ENCODE results near the gene RNPEPL1. TPM values are rescaled to one million over a fixed set of nuclear protein-coding genes. Genes with fewer than 3 reads are reported as not detected.
A peak's percentile ranks its signal among the peaks of the same experiment; 100 is the strongest.

RNPEPL1 gene
- total RNA-seq, 1 experiment from 2014 or later = 28.4 TPM

GRCh38 chr2:240565333-240566202 lies 2.7 kb upstream of the RNPEPL1 start:
- Histone ChIP-seq H3K9me3 (ENCODE audit: low read length) (no peaks in the 10 kb centered on the region), H3K4me1 (ENCODE audit: low read length) (peaks cover 60% of the 10 kb centered on the region), H3K27ac (ENCODE audit: low read length) (peak overlapping the region; percentile 81), H3K9ac (ENCODE audit: low read length) (peak overlapping the region; percentile 84), H3K36me3 (ENCODE audit: insufficient read depth, low read length) (peaks cover 4% of the 10 kb centered on the region; the same call in 1 of the 2 replicates), H2AFZ (ENCODE audit: low read length) (0 out of 2 replicates have a peak overlapping the region, but pooled peaks have one; percentile 1), H3K4me2 (ENCODE audit: low read depth, low read length, poor library complexity, severe bottlenecking) (peak overlapping the region; percentile 80), H3K4me3 (ENCODE audit: low read length) (peak overlapping the region; percentile 66), H3K9me2 (replicated peaks; ENCODE audit: insufficient read depth, low read length) (no peaks in the 10 kb centered on the region), H3K27me3 (ENCODE audit: low read length) (no peaks in the 10 kb centered on the region), H3K79me2 (ENCODE audit: low read length) (peaks cover 38% of the 10 kb centered on the region), H4K20me1 (ENCODE audit: insufficient read depth, low read depth, low read length) (no peaks in the 10 kb centered on the region)
- DNase-seq = peak; percentile 84

GRCh38 chr2:240566203-240567136 lies 1.8 kb upstream of the RNPEPL1 start:
- DNase-seq = peak; percentile 97
- peaks cover 44% of the 10 kb centered on the region for H3K79me2 ChIP-seq (ENCODE audit: low read length)
- H3K27ac ChIP-seq (ENCODE audit: low read length) = peak overlapping the region; percentile 81
- peak overlapping the region; percentile 91 for H3K9ac ChIP-seq (ENCODE audit: low read length)
- H2AFZ ChIP-seq (ENCODE audit: low read length) = 0 out of 2 replicates have a peak overlapping the region, but pooled peaks have one; percentile 1
- peaks cover 4% of the 10 kb centered on the region; the same call in 1 of the 2 replicates for H3K36me3 ChIP-seq (ENCODE audit: insufficient read depth, low read length)
- peak overlapping the region; percentile 80 for H3K4me2 ChIP-seq (ENCODE audit: low read depth, low read length, poor library complexity, severe bottlenecking)
- no peaks in the 10 kb centered on the region; the same call in 1 of the 2 replicates for H4K20me1 ChIP-seq (ENCODE audit: insufficient read depth, low read depth, low read length)
- H3K4me1 ChIP-seq (ENCODE audit: low read length) = peaks cover 61% of the 10 kb centered on the region
- H3K9me2 ChIP-seq (replicated peaks; ENCODE audit: insufficient read depth, low read length) = no peaks in the 10 kb centered on the region
- peak overlapping the region; percentile 95 for H3K4me3 ChIP-seq (ENCODE audit: low read length)
- no peaks in the 10 kb centered on the region for H3K27me3 ChIP-seq (ENCODE audit: low read length)
- no peaks in the 10 kb centered on the region for H3K9me3 ChIP-seq (ENCODE audit: low read length)

DNA sequence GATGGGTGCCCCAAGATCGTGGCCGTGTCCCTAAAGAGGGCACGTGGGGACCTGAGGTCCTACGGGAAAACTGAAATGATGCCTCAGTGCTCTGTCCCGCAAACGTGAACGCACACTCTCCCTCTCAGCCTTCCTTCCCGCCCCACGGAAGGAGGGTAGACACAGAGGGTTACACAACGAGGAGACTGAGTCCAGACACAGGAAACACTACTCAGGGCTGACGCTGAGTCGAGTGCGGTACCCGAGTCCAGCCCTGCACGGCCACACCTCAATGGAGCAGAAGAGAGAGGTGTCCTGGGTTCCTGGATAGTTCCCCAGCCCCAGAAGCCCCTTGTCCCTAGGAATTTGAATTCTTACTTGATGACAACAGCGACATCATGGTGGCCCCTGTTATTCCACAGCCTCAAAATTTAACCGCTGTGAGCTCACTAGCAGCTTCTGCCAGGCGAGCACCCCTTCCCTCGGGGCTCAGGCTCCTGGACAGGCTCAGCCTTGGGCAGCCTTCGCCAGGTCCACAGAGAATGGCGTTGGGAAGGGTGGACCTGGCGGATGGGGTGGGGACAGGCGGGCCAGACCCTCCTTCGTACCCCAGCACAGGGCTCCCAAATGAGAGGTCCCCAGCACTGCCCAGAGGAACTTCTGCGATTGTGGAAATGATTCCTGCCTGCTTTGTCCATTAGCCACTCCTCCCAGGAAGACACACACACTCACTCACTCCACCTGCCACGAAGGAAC lies 980 bp upstream of the RNPEPL1 start:
- Histone ChIP-seq H2AFZ (ENCODE audit: low read length) (no peak overlapping the region), H3K9me2 (replicated peaks; ENCODE audit: insufficient read depth, low read length) (no peaks in the 10 kb centered on the region), H3K4me3 (ENCODE audit: low read length) (peak overlapping the region; percentile 95), H4K20me1 (ENCODE audit: insufficient read depth, low read depth, low read length) (no peaks in the 10 kb centered on the region; the same call in 1 of the 2 replicates), H3K9ac (ENCODE audit: low read length) (peak overlapping the region; percentile 91), H3K9me3 (ENCODE audit: low read length) (no peaks in the 10 kb centered on the region), H3K27ac (ENCODE audit: low read length) (peak overlapping the region; percentile 49), H3K79me2 (ENCODE audit: low read length) (peaks cover 43% of the 10 kb centered on the region), H3K4me2 (ENCODE audit: low read depth, low read length, poor library complexity, severe bottlenecking) (peak overlapping the region; percentile 73), H3K4me1 (ENCODE audit: low read length) (peaks cover 53% of the 10 kb centered on the region), H3K27me3 (ENCODE audit: low read length) (no peaks in the 10 kb centered on the region), H3K36me3 (ENCODE audit: insufficient read depth, low read length) (peaks cover 4% of the 10 kb centered on the region; the same call in 1 of the 2 replicates)
- DNase-seq = no peak

DNA sequence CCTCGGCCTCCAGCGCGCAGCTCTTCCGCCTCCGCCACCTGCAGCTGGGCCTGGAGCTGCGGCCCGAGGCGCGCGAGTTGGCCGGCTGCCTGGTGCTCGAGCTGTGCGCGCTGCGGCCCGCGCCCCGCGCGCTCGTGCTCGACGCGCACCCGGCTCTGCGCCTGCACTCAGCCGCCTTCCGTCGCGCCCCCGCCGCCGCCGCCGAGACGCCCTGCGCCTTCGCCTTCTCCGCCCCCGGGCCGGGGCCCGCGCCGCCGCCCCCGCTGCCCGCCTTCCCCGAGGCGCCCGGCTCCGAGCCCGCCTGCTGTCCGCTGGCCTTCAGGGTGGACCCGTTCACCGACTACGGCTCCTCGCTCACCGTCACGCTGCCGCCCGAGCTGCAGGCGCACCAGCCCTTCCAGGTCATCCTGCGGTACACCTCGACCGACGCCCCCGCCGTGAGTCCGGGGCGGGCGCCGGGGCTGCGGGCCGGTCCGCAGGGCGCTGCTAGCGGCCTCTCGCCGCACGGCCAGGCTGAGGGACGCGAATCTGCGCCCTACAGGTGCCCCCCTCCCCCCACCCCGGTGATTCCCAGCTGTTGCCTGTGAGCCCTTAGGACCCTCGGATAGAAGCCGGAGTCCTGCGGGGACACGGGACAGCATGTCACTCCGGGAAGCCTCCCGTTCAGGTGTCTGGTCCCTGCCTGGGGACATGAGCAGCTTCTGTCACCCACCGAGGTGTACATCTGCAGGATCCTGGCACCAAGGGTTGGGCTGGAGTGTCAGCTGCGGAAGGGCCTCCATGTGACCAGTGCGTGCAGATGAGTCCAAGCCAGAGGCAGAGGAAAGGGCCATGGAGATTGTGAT lies 616 bp downstream of the RNPEPL1 start:
- peak overlapping the region; percentile 58 for H3K27ac ChIP-seq (ENCODE audit: low read length)
- no peaks in the 10 kb centered on the region for H3K9me3 ChIP-seq (ENCODE audit: low read length)
- no peaks in the 10 kb centered on the region; the same call in 1 of the 2 replicates for H4K20me1 ChIP-seq (ENCODE audit: insufficient read depth, low read depth, low read length)
- H3K9me2 ChIP-seq (replicated peaks; ENCODE audit: insufficient read depth, low read length) = no peaks in the 10 kb centered on the region
- no peak overlapping the region for H2AFZ ChIP-seq (ENCODE audit: low read length)
- H3K36me3 ChIP-seq (ENCODE audit: insufficient read depth, low read length) = no peaks in the 10 kb centered on the region; the same call in 1 of the 2 replicates
- peak overlapping the region; percentile 99 for H3K4me3 ChIP-seq (ENCODE audit: low read length)
- H3K9ac ChIP-seq (ENCODE audit: low read length) = peak overlapping the region; percentile 96
- peak; percentile 91 for DNase-seq
- H3K79me2 ChIP-seq (ENCODE audit: low read length) = peaks cover 37% of the 10 kb centered on the region
- H3K4me1 ChIP-seq (ENCODE audit: low read length) = peaks cover 49% of the 10 kb centered on the region
- peak overlapping the region; percentile 96 for H3K4me2 ChIP-seq (ENCODE audit: low read depth, low read length, poor library complexity, severe bottlenecking)
- H3K27me3 ChIP-seq (ENCODE audit: low read length) = no peaks in the 10 kb centered on the region

GRCh38 chr2:240569523-240569997 lies 1.3 kb downstream of the RNPEPL1 start:
- H3K9me2 ChIP-seq (replicated peaks; ENCODE audit: insufficient read depth, low read length) = no peaks in the 10 kb centered on the region
- peak overlapping the region; percentile 99 for H3K4me3 ChIP-seq (ENCODE audit: low read length)
- no peaks in the 10 kb centered on the region for H3K9me3 ChIP-seq (ENCODE audit: low read length)
- no peak for DNase-seq
- peaks cover 37% of the 10 kb centered on the region for H3K79me2 ChIP-seq (ENCODE audit: low read length)
- H3K9ac ChIP-seq (ENCODE audit: low read length) = peak overlapping the region; percentile 96
- no peaks in the 10 kb centered on the region for H3K36me3 ChIP-seq (ENCODE audit: insufficient read depth, low read length)
- H3K27me3 ChIP-seq (ENCODE audit: low read length) = no peaks in the 10 kb centered on the region
- no peak overlapping the region for H3K27ac ChIP-seq (ENCODE audit: low read length)
- peak overlapping the region; percentile 96 for H3K4me2 ChIP-seq (ENCODE audit: low read depth, low read length, poor library complexity, severe bottlenecking)
- H4K20me1 ChIP-seq (ENCODE audit: insufficient read depth, low read depth, low read length) = no peaks in the 10 kb centered on the region; the same call in 1 of the 2 replicates
- no peak overlapping the region for H2AFZ ChIP-seq (ENCODE audit: low read length)
- H3K4me1 ChIP-seq (ENCODE audit: low read length) = peaks cover 49% of the 10 kb centered on the region

DNA sequence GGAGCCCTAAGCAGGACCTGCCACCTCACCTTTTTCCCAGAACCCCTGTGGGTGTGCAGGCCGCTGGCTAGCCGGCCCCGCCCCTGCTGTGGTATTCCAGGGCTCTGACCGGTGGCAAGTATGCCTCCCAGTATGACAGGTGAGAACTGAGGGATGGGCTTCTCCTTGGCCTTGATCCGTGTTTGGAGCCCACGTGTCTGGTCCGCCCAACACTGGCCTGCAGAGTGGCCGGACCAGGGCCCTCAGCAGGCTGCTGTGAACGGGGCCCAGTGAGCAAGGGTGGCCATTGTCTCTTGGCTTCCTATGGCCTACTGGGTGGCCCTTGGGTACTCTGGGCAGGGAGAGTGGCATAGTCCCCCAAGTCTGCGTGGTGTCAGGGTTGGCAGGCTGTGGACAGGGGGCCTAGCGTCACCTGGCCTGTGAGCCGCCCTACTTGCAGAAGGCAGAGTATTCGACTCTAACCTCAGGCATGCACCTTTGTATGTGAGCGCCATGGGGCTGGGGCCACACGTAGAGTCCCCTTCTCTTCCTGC lies 1.8 kb downstream of the RNPEPL1 start:
- Histone ChIP-seq H3K36me3 (ENCODE audit: insufficient read depth, low read length) (no peaks in the 10 kb centered on the region), H3K9ac (ENCODE audit: low read length) (peak overlapping the region; percentile 96), H3K4me3 (ENCODE audit: low read length) (peak overlapping the region; percentile 99; the same call in 1 of the 2 replicates), H4K20me1 (ENCODE audit: insufficient read depth, low read depth, low read length) (no peaks in the 10 kb centered on the region; the same call in 1 of the 2 replicates), H3K9me2 (replicated peaks; ENCODE audit: insufficient read depth, low read length) (no peaks in the 10 kb centered on the region), H3K4me2 (ENCODE audit: low read depth, low read length, poor library complexity, severe bottlenecking) (peak overlapping the region; percentile 96), H3K27me3 (ENCODE audit: low read length) (no peaks in the 10 kb centered on the region), H2AFZ (ENCODE audit: low read length) (no peak overlapping the region), H3K27ac (ENCODE audit: low read length) (no peak overlapping the region), H3K79me2 (ENCODE audit: low read length) (peaks cover 37% of the 10 kb centered on the region), H3K4me1 (ENCODE audit: low read length) (peaks cover 44% of the 10 kb centered on the region), H3K9me3 (ENCODE audit: low read length) (no peaks in the 10 kb centered on the region)
- DNase-seq = no peak

All from Karpas-422 (cell line).